ENCODE results near the gene BIRC2.
A peak's percentile ranks its signal among the peaks of the same experiment; 100 is the strongest.

GRCh38 chr11:102316346-102316904 is 30.6 kb upstream of the BIRC2 start:
- TF ChIP-seq POLR2A (IDR thresholded peaks at IDR 0.05; ENCODE audit: low read depth, low read length): peak; percentile 42; the same call in 1 of the 2 replicates
- TF ChIP-seq PAX5 (IDR thresholded peaks at IDR 0.05; ENCODE audit: insufficient read depth, low read length, severe bottlenecking): no peak
- TF ChIP-seq TAF1 (IDR thresholded peaks at IDR 0.05; ENCODE audit: low read depth, low read length): no peak
- no peak for TF ChIP-seq POLR2AphosphoS5 (IDR thresholded peaks at IDR 0.05; ENCODE audit: low read depth, low read length)
